Nephron (organoid): ENCODE results near the gene RPN1.

ENCODE experiments used
- H3K27ac Mint-ChIP-seq, 3 experiments: 2 replicates each; pipeline ENCODE4 v1.8.0; 2020; ENCODE audit warnings: mixed read lengths in 3 of 3, mild to moderate bottlenecking in 2 of 3, moderate library complexity in 1 of 3
- H3K27me3 Mint-ChIP-seq: 2 replicates; pipeline ENCODE4 v1.8.0; 2021; ENCODE audit warnings: low read depth, mild to moderate bottlenecking, moderate library complexity, mixed read lengths
- H3K36me3 Mint-ChIP-seq: 2 replicates; pipeline ENCODE4 v1.8.0; 2020; ENCODE audit warnings: low read depth, mixed read lengths
- H3K4me1 Mint-ChIP-seq: 2 replicates; pipeline ENCODE4 v1.8.0; 2020; ENCODE audit warnings: mixed read lengths
- H3K4me3 Mint-ChIP-seq, 3 experiments: 2 replicates each; pipeline ENCODE4 v1.8.0; 2020; ENCODE audit warnings: mild to moderate bottlenecking in 3 of 3, mixed read lengths in 3 of 3, moderate library complexity in 2 of 3
- H3K9me3 Mint-ChIP-seq: 2 replicates; pipeline ENCODE4 v1.8.0; 2020; ENCODE audit warnings: mixed read lengths
- CTCF ChIP-seq, 3 experiments: fragments of 200-600 bp; sonication (generic); IDR thresholded peaks; one replicate each; pipeline ENCODE4 v1.5.0; 2021; ENCODE audit warnings: antibody characterized with exemption in 3 of 3; ENCODE audit not compliant: unreplicated experiment in 3 of 3

Gene RPN1

GRCh38 chr3:128650096-128651050 is at the start of gene RPN1:
Gene RPN1 (minus strand): TSS chr3:128650818. CDS start chr3:128650800, 18 bp downstream.
- peak within 1 kb of the TSS; percentile 80 to 94 (median 93) for H3K27ac Mint-ChIP-seq
- no peak for TF ChIP-seq CTCF (IDR thresholded peaks at IDR 0.05; ENCODE audit: unreplicated experiment in 3 of 3)
- peaks cover 13% of the 10 kb centered on the region for H3K4me1 Mint-ChIP-seq
- peak within 1 kb of the TSS; percentile 88 to 93 (median 90) for H3K4me3 Mint-ChIP-seq
- peaks cover 3% of the 10 kb centered on the region for H3K27me3 Mint-ChIP-seq
- H3K9me3 Mint-ChIP-seq: no peaks in the 10 kb centered on the region
- no peaks in the 10 kb centered on the region for H3K36me3 Mint-ChIP-seq

GRCh38 chr3:128698211-128699047 is 47.8 kb upstream of the RPN1 start:
- Mint-ChIP-seq H3K4me3 (peak overlapping the region; percentile 76 to 88 (median 84)), H3K27ac (peak overlapping the region in 1 of 3 experiments; percentile 76), H3K27me3 (no peaks in the 10 kb centered on the region), H3K9me3 (no peaks in the 10 kb centered on the region), H3K4me1 (no peaks in the 10 kb centered on the region), H3K36me3 (no peaks in the 10 kb centered on the region)
- TF ChIP-seq CTCF (IDR thresholded peaks at IDR 0.05; ENCODE audit: unreplicated experiment in 3 of 3): no peak

- H3K27ac Mint-ChIP-seq: no peak overlapping the region
- no peaks in the 10 kb centered on the region for H3K9me3 Mint-ChIP-seq
- H3K36me3 Mint-ChIP-seq: no peaks in the 10 kb centered on the region
- peak overlapping the region in 2 of 3 experiments; percentile 50 to 65 for H3K4me3 Mint-ChIP-seq
- H3K4me1 Mint-ChIP-seq: no peaks in the 10 kb centered on the region
- TF ChIP-seq CTCF (IDR thresholded peaks at IDR 0.05; ENCODE audit: unreplicated experiment in 3 of 3): no peak
- no peaks in the 10 kb centered on the region for H3K27me3 Mint-ChIP-seq
These were observed 46.7 kb upstream of the RPN1 start for GRCh38 chr3:128697341-128697740.

GRCh38 chr3:128693696-128694095 is 43.1 kb upstream of the RPN1 start:
- H3K36me3 Mint-ChIP-seq: no peaks in the 10 kb centered on the region
- H3K9me3 Mint-ChIP-seq: no peaks in the 10 kb centered on the region
- no peak overlapping the region for H3K4me3 Mint-ChIP-seq
- no peaks in the 10 kb centered on the region for H3K4me1 Mint-ChIP-seq
- H3K27ac Mint-ChIP-seq: no peak overlapping the region
- no peak for TF ChIP-seq CTCF (IDR thresholded peaks at IDR 0.05; ENCODE audit: unreplicated experiment in 3 of 3)
- H3K27me3 Mint-ChIP-seq: no peaks in the 10 kb centered on the region

DNA sequence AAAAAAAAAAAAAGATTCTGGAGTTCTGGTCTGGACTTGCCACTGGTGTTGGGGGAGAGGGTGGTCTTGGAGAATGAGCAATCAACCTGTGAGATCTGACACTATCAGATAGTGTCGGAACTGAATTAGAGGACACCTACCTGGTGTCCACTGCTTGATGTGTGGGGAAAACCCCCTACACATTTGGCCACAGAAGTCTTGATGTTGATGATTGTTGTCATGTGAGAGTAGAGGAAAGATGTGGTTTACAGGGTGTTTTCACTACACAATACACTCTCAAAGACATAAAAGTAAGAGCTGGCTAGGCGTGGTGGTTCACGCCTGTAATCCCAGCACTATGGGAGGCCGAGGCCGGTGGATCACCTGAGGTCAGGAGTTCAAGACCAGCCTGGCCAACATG is 38.4 kb upstream of the RPN1 start:
- H3K27me3 Mint-ChIP-seq: no peaks in the 10 kb centered on the region
- no peak overlapping the region for H3K27ac Mint-ChIP-seq
- no peak overlapping the region for H3K4me3 Mint-ChIP-seq
- no peaks in the 10 kb centered on the region for H3K4me1 Mint-ChIP-seq
- H3K36me3 Mint-ChIP-seq: no peaks in the 10 kb centered on the region
- TF ChIP-seq CTCF (IDR thresholded peaks at IDR 0.05; ENCODE audit: unreplicated experiment in 3 of 3): no peak
- H3K9me3 Mint-ChIP-seq: no peaks in the 10 kb centered on the region
